ENCODE results near the gene FAU. TPM values are rescaled to one million over a fixed set of nuclear protein-coding genes. Genes with fewer than 3 reads are reported as not detected.
A peak's percentile ranks its signal among the peaks of the same experiment; 100 is the strongest.
"Not testable (repeated sequence)": the region's sequence is repeated elsewhere in the genome, so short reads cannot be mapped to it uniquely, and the experiment has no call there.

The FAU gene
- polyA plus RNA-seq, 1 donor from 2014 or later = 1,422 TPM

- Mint-ChIP-seq H3K36me3 (no peaks in the 10 kb centered on the region), H3K27me3 (peaks cover 6% of the 10 kb centered on the region), H3K4me1 (peaks cover 19 to 21% (median 20%) of the 10 kb centered on the region in 3 donors), H3K9me3 (no peaks in the 10 kb centered on the region), H3K27ac (no peak overlapping the region), H3K4me3 (no peak overlapping the region)
Measured at GRCh38 chr11:65150509-65151299, 28.8 kb upstream of the FAU start.

GRCh38 chr11:65150131-65150508 lies 28.2 kb upstream of the FAU start:
- not testable (repeated sequence) for H3K27me3 Mint-ChIP-seq, H3K27ac Mint-ChIP-seq, H3K36me3 Mint-ChIP-seq, H3K9me3 Mint-ChIP-seq, H3K4me3 Mint-ChIP-seq
- peaks cover 20 to 25% (median 24%) of the 10 kb centered on the region in 3 donors for H3K4me1 Mint-ChIP-seq

GRCh38 chr11:65148657-65149056 lies 26.7 kb upstream of the FAU start:
- Mint-ChIP-seq H3K27me3 (peaks cover 10% of the 10 kb centered on the region), H3K36me3 (no peaks in the 10 kb centered on the region), H3K9me3 (no peaks in the 10 kb centered on the region), H3K4me3 (no peak overlapping the region), H3K4me1 (peaks cover 20 to 26% (median 25%) of the 10 kb centered on the region in 3 donors), H3K27ac (no peak overlapping the region)

GRCh38 chr11:65147352-65148075 lies 25.6 kb upstream of the FAU start:
- Mint-ChIP-seq H3K27me3 (peaks cover 12% of the 10 kb centered on the region), H3K9me3 (no peaks in the 10 kb centered on the region), H3K36me3 (no peaks in the 10 kb centered on the region), H3K4me3 (no peak overlapping the region), H3K27ac (no peak overlapping the region), H3K4me1 (peaks cover 17 to 26% (median 22%) of the 10 kb centered on the region in 3 donors)

- Mint-ChIP-seq H3K4me1 (peaks cover 11 to 25% (median 22%) of the 10 kb centered on the region in 3 donors), H3K36me3 (no peaks in the 10 kb centered on the region), H3K27ac (no peak overlapping the region), H3K27me3 (peaks cover 11% of the 10 kb centered on the region), H3K9me3 (no peaks in the 10 kb centered on the region), H3K4me3 (peak overlapping the region in 1 of 4 donors; percentile 1)
Measured at GRCh38 chr11:65141896-65142494, 20.1 kb upstream of the FAU start.

- peak overlapping the region; percentile 87 to 99 (median 99) for H3K27ac Mint-ChIP-seq
- no peaks in the 10 kb centered on the region for H3K9me3 Mint-ChIP-seq
- H3K27me3 Mint-ChIP-seq = no peaks in the 10 kb centered on the region
- peaks cover 20 to 29% (median 22%) of the 10 kb centered on the region in 3 donors for H3K4me1 Mint-ChIP-seq
- H3K36me3 Mint-ChIP-seq = peaks cover 9% of the 10 kb centered on the region
- peak overlapping the region in 1 of 4 donors; percentile 97 for H3K4me3 Mint-ChIP-seq
Measured at GRCh38 chr11:65136515-65137096, 14.7 kb upstream of the FAU start.

GRCh38 chr11:65135633-65136145 lies 13.8 kb upstream of the FAU start:
- Mint-ChIP-seq H3K27ac (peak overlapping the region; percentile 99 to 100 (median 99)), H3K4me1 (peaks cover 29 to 37% (median 30%) of the 10 kb centered on the region in 3 donors), H3K9me3 (no peaks in the 10 kb centered on the region)

GRCh38 chr11:65134952-65135632 lies 13.2 kb upstream of the FAU start:
- H3K4me1 Mint-ChIP-seq = peaks cover 32 to 37% (median 32%) of the 10 kb centered on the region in 3 donors

More at GRCh38 chr11:65135633-65136145, 13.8 kb upstream of the FAU start:
- Mint-ChIP-seq H3K4me3 (peak overlapping the region; percentile 97 to 99 (median 98)), H3K36me3 (peaks cover 14% of the 10 kb centered on the region), H3K27me3 (no peaks in the 10 kb centered on the region)

GRCh38 chr11:65134240-65134951 lies 12.5 kb upstream of the FAU start, which contains the start of gene SYVN1:
SYVN1 (minus strand) TSS chr11:65134519; CDS start chr11:65133601, 918 bp downstream.
- Mint-ChIP-seq H3K9me3 (no peaks in the 10 kb centered on the region), H3K4me3 (peak within 1 kb of the TSS; percentile 97 to 99 (median 98)), H3K36me3 (peaks cover 14% of the 10 kb centered on the region), H3K4me1 (peaks cover 35 to 37% (median 37%) of the 10 kb centered on the region in 3 donors), H3K27me3 (no peaks in the 10 kb centered on the region), H3K27ac (peak within 1 kb of the TSS; percentile 99 to 100 (median 99))

More at GRCh38 chr11:65134952-65135632, 13.2 kb upstream of the FAU start:
- Mint-ChIP-seq H3K27ac (peak overlapping the region; percentile 99 to 100 (median 99)), H3K4me3 (peak overlapping the region; percentile 97 to 99 (median 98)), H3K9me3 (no peaks in the 10 kb centered on the region), H3K27me3 (no peaks in the 10 kb centered on the region), H3K36me3 (peaks cover 14% of the 10 kb centered on the region)

- H3K9me3 Mint-ChIP-seq = no peaks in the 10 kb centered on the region
- H3K4me3 Mint-ChIP-seq = peak overlapping the region; percentile 97 to 99 (median 98)
- H3K27ac Mint-ChIP-seq = peak overlapping the region; percentile 98 to 100 (median 99)
- peaks cover 35 to 37% (median 37%) of the 10 kb centered on the region in 3 donors for H3K4me1 Mint-ChIP-seq
- H3K36me3 Mint-ChIP-seq = peaks cover 14% of the 10 kb centered on the region
- no peaks in the 10 kb centered on the region for H3K27me3 Mint-ChIP-seq
Measured at GRCh38 chr11:65133724-65134123, 11.8 kb upstream of the FAU start.

- H3K36me3 Mint-ChIP-seq = peaks cover 14% of the 10 kb centered on the region
- no peaks in the 10 kb centered on the region for H3K9me3 Mint-ChIP-seq
- H3K27me3 Mint-ChIP-seq = no peaks in the 10 kb centered on the region
- peaks cover 35 to 37% (median 37%) of the 10 kb centered on the region in 3 donors for H3K4me1 Mint-ChIP-seq
- peak overlapping the region; percentile 97 to 99 (median 98) for H3K4me3 Mint-ChIP-seq
- peak overlapping the region; percentile 98 to 100 (median 99) for H3K27ac Mint-ChIP-seq
Measured at GRCh38 chr11:65132988-65133700, 11.2 kb upstream of the FAU start.

GRCh38 chr11:65132238-65132987 lies 10.5 kb upstream of the FAU start:
- no peaks in the 10 kb centered on the region for H3K9me3 Mint-ChIP-seq
- peaks cover 32 to 37% (median 37%) of the 10 kb centered on the region in 3 donors for H3K4me1 Mint-ChIP-seq
- peak overlapping the region; percentile 98 to 100 (median 99) for H3K27ac Mint-ChIP-seq
- H3K27me3 Mint-ChIP-seq = no peaks in the 10 kb centered on the region
- peak overlapping the region; percentile 97 to 99 (median 98) for H3K4me3 Mint-ChIP-seq
- H3K36me3 Mint-ChIP-seq = peaks cover 14% of the 10 kb centered on the region
